Gastrocnemius medialis (tissue), 4 donors: Measurements from ENCODE around the gene AMBRA1. TPM values are rescaled to one million over a fixed set of nuclear protein-coding genes. Genes with fewer than 3 reads are reported as not detected.

Experiments
- ATAC-seq, 2 donors: fragments of 150-250 bp; one replicate each; pipeline ENCODE4 v1.9.1; 2016
- DNase-seq, 2 donors: peaks; one replicate each; pipeline ENCODE4 v3.0.0-alpha.2; 2019
- H3K27ac ChIP-seq, 4 donors: fragments of 200-600 bp; sonication (generic); 1 replicate in 1 of 4; 2 replicates in 3 of 4; pipeline ENCODE4 v1.5.1; 2016 to 2018; ENCODE audit warnings: mild to moderate bottlenecking in 2 of 4, moderate library complexity in 1 of 4
- H3K27me3 ChIP-seq, 3 donors: fragments of 200-600 bp; sonication (generic) in 2 of 3; 1 replicate in 1 of 3; 2 replicates in 2 of 3; pipeline versions ENCODE4 v1.5.1 to v1.6.0; 2016 to 2019; ENCODE audit warnings: mild to moderate bottlenecking in 1 of 3, moderate library complexity in 1 of 3
- H3K36me3 ChIP-seq, 2 donors: fragments of 200-600 bp; sonication (generic) in 1 of 2; one replicate each; pipeline ENCODE4 v1.5.1; 2017 to 2018
- H3K4me1 ChIP-seq, 2 donors: fragments of 200-600 bp; sonication (generic) in 1 of 2; one replicate each; pipeline ENCODE4 v1.5.1; 2016 to 2017; ENCODE audit warnings: mild to moderate bottlenecking in 2 of 2
- H3K4me3 ChIP-seq, 4 donors: fragments of 200-600 bp; sonication (generic) in 3 of 4; 1 replicate in 1 of 4; 2 replicates in 3 of 4; pipeline ENCODE4 v1.5.1; 2016 to 2019; ENCODE audit warnings: mild to moderate bottlenecking in 2 of 4
- H3K9me3 ChIP-seq, 3 donors: fragments of 200-600 bp; sonication (generic) in 2 of 3; 1 replicate in 1 of 3; 2 replicates in 2 of 3; pipeline ENCODE4 v1.5.1; 2016 to 2019
- POLR2A ChIP-seq, 2 donors: fragments of 450-650 bp; IDR thresholded peaks; one replicate each; pipeline ENCODE4 v1.6.1; 2017; ENCODE audit warnings: antibody characterized with exemption in 2 of 2, mild to moderate bottlenecking in 2 of 2, moderate library complexity in 2 of 2
- in situ Hi-C, 4 donors: fragments of 200-750 bp; cut with MboI; loops; one replicate each; pipeline versions ENCODE4 v1.15.0 to v1.8.0; 2017; ENCODE audit warnings: low sequenced_read_pairs in 4 of 4
- intact Hi-C: fragments of 100-400 bp; cut with DNase I; formaldehyde crosslinking; loops from one replicate; pipeline ENCODE4 v1.15.1; 2023; ENCODE audit warnings: low total_unique reads
- total RNA-seq, 4 donors: library from RNA; depleted of rRNA; stranded (reverse); fragments of >200 nt; gene quantifications; one replicate each; pipeline versions ENCODE4 v1.1.0 to v1.2.3, GENCODE V29; 2016
- TF ChIP-seq, protein P1 (sequence below), 5 experiments: fragments of 450-650 bp in 3 of 5; fragments of 200-600 bp in 2 of 5; sonication (generic) in 2 of 5; IDR thresholded peaks in 4 of 5; conservative IDR thresholded peaks in 1 of 5; 1 replicate in 4 of 5; 2 replicates in 1 of 5; pipeline ENCODE4 v1.5.1; 2016 to 2019; ENCODE audit warnings: antibody characterized with exemption in 5 of 5, mild to moderate bottlenecking in 3 of 5, moderate library complexity in 3 of 5

Gene AMBRA1, protein sequence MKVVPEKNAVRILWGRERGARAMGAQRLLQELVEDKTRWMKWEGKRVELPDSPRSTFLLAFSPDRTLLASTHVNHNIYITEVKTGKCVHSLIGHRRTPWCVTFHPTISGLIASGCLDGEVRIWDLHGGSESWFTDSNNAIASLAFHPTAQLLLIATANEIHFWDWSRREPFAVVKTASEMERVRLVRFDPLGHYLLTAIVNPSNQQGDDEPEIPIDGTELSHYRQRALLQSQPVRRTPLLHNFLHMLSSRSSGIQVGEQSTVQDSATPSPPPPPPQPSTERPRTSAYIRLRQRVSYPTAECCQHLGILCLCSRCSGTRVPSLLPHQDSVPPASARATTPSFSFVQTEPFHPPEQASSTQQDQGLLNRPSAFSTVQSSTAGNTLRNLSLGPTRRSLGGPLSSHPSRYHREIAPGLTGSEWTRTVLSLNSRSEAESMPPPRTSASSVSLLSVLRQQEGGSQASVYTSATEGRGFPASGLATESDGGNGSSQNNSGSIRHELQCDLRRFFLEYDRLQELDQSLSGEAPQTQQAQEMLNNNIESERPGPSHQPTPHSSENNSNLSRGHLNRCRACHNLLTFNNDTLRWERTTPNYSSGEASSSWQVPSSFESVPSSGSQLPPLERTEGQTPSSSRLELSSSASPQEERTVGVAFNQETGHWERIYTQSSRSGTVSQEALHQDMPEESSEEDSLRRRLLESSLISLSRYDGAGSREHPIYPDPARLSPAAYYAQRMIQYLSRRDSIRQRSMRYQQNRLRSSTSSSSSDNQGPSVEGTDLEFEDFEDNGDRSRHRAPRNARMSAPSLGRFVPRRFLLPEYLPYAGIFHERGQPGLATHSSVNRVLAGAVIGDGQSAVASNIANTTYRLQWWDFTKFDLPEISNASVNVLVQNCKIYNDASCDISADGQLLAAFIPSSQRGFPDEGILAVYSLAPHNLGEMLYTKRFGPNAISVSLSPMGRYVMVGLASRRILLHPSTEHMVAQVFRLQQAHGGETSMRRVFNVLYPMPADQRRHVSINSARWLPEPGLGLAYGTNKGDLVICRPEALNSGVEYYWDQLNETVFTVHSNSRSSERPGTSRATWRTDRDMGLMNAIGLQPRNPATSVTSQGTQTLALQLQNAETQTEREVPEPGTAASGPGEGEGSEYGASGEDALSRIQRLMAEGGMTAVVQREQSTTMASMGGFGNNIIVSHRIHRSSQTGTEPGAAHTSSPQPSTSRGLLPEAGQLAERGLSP (N-terminal part only)
- total RNA-seq, result 10 to 100 TPM; 17.3 to 24.3 (median 20.7) TPM

GRCh38 chr11:46593550-46594373 lies at the start of gene AMBRA1:
Gene AMBRA1, minus strand, starts transcription at chr11:46594023. Its CDS starts 45,643 bp downstream, at chr11:46548380.
- DNase-seq (peak; percentile 82 to 87), ATAC-seq (peak; percentile 95 to 98)
- Histone ChIP-seq H3K36me3 (no peaks in the 10 kb centered on the region), H3K27ac (peak within 1 kb of the TSS; percentile 75 to 93 (median 85)), H3K27me3 (no peaks in the 10 kb centered on the region), H3K9me3 (no peaks in the 10 kb centered on the region), H3K4me3 (peak within 1 kb of the TSS; percentile 85 to 95 (median 90)), H3K4me1 (peaks cover 28 to 32% of the 10 kb centered on the region in 2 donors)
- TF ChIP-seq, protein P1, sequence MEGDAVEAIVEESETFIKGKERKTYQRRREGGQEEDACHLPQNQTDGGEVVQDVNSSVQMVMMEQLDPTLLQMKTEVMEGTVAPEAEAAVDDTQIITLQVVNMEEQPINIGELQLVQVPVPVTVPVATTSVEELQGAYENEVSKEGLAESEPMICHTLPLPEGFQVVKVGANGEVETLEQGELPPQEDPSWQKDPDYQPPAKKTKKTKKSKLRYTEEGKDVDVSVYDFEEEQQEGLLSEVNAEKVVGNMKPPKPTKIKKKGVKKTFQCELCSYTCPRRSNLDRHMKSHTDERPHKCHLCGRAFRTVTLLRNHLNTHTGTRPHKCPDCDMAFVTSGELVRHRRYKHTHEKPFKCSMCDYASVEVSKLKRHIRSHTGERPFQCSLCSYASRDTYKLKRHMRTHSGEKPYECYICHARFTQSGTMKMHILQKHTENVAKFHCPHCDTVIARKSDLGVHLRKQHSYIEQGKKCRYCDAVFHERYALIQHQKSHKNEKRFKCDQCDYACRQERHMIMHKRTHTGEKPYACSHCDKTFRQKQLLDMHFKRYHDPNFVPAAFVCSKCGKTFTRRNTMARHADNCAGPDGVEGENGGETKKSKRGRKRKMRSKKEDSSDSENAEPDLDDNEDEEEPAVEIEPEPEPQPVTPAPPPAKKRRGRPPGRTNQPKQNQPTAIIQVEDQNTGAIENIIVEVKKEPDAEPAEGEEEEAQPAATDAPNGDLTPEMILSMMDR (IDR thresholded peaks at IDR 0.05 in 4 of 5, conservative IDR thresholded peaks at IDR 0.05 in 1 of 5), result no peak
- TF ChIP-seq POLR2A (IDR thresholded peaks at IDR 0.05), result peak; percentile 47 to 57
- in situ Hi-C loops, result no loop called here
- intact Hi-C loops, result loop anchor here (1.0 to 5.0 kb wide), 2 partner anchors 24 to 36 kb away; partner anchors contain the start of genes ATG13 and HARBI1

- Histone ChIP-seq H3K4me3 (no peak overlapping the region), H3K4me1 (no peaks in the 10 kb centered on the region), H3K27me3 (no peaks in the 10 kb centered on the region), H3K27ac (no peak overlapping the region), H3K36me3 (peaks cover 0 to 32% of the 10 kb centered on the region in 2 donors), H3K9me3 (no peaks in the 10 kb centered on the region)
- intact Hi-C loops (no loop called here), in situ Hi-C loops (no loop called here)
- no peak for ATAC-seq
- TF ChIP-seq, protein P1 (IDR thresholded peaks at IDR 0.05 in 4 of 5, conservative IDR thresholded peaks at IDR 0.05 in 1 of 5), result no peak
- TF ChIP-seq POLR2A (IDR thresholded peaks at IDR 0.05), result no peak
- DNase-seq, result no peak
These were observed 49.7 kb upstream of the AMBRA1 start for GRCh38 chr11:46643531-46643930.

DNA sequence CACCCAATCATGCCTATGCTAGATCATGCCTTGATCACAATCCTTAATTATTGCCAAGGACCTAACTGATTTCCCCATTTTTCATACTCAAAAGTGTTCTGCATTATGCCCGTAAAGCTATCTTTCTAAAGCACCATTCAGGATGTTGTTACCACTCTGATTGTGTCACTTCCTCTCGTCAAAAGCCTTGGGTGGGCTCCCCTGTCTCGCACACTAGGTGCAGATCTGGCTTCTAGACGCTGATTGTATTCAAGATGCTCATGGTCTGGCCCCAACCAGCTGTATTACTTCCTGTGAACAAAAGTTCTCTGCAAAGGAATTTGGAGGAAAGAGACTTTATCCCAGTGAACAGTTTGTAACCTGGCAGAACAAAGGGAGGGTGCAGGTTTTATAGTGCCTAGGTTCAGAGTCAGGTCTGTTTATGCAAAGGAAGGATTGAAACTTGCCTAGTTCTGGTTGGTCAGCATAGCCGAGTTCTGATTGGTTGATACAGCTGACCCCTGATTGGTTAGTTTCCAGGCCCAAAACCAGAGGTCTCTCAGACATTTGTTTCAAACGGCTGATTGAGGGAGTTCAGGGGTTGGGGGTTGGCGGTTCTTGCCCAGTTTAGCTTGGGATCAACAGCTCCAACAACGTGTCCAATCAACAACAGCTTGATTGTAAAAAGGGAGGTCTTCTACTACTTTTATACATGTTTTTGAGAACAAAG lies 49.0 kb upstream of the AMBRA1 start:
- H3K36me3 ChIP-seq, result peaks cover 0 to 26% of the 10 kb centered on the region in 2 donors
- no peaks in the 10 kb centered on the region for H3K4me1 ChIP-seq
- no peak for TF ChIP-seq POLR2A (IDR thresholded peaks at IDR 0.05)
- TF ChIP-seq, protein P1 (IDR thresholded peaks at IDR 0.05 in 4 of 5, conservative IDR thresholded peaks at IDR 0.05 in 1 of 5), result no peak
- no peak overlapping the region for H3K27ac ChIP-seq
- H3K27me3 ChIP-seq, result no peaks in the 10 kb centered on the region
- intact Hi-C loops (no loop called here), in situ Hi-C loops (no loop called here)
- DNase-seq (no peak), ATAC-seq (no peak)
- no peaks in the 10 kb centered on the region for H3K9me3 ChIP-seq
- H3K4me3 ChIP-seq, result no peak overlapping the region
